HuH-7 (cell line): ENCODE results near the gene TP53I11.

ENCODE experiments used
- DNase-seq: peaks from one replicate; pipeline ENCODE4 v3.0.0; 2011; ENCODE audit warnings: low spot score

The TP53I11 gene

GRCh38 chr11:44978961-44979331 lies 28.3 kb upstream of the TP53I11 start:
- DNase-seq = peak; percentile 47

GRCh38 chr11:44978274-44978960 lies 27.7 kb upstream of the TP53I11 start:
- no peak for DNase-seq

- peak; percentile 36 for DNase-seq
Observed at GRCh38 chr11:44977493-44977984, 26.9 kb upstream of the TP53I11 start.

GRCh38 chr11:44976576-44976975 lies 25.9 kb upstream of the TP53I11 start:
- no peak for DNase-seq

- no peak for DNase-seq
Observed at GRCh38 chr11:44974402-44975000, 23.8 kb upstream of the TP53I11 start.

- DNase-seq = no peak
Observed at GRCh38 chr11:44973632-44974401, 23.1 kb upstream of the TP53I11 start.

DNA sequence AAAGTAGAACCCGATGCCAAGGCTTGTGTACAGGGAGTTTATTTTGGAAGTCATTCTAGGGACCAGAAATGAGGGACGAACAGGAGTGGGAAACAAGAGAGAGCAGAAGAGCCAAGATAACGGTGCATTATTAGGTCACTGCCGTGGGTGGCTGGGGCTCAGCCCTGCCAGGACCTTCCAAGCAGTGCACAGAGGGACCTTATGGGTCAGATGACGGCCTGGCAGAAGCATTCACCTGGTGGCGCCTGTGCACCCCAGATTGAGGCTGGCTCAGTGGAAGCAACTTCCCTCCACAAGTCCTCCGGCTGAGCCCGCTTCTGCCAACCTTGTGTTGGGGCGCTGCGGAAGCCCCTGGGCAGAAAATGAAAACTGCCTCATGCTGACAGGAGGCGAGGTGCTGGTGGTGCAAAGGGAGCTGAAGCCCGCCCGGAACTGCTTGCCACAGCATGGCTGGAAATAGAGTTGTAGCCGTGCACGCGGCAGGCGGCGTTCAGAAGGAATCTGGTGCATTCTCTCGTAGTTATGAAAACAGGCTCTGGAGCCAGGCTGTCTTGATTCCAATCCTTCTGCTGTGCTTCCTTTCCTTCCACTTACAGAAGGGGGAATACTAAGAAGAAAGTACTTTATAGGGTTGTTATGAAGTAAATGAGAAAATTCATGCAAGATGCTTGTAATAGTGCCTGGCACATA lies 22.2 kb upstream of the TP53I11 start:
- no peak for DNase-seq

GRCh38 chr11:44971185-44971584 lies 20.5 kb upstream of the TP53I11 start:
- no peak for DNase-seq

DNA sequence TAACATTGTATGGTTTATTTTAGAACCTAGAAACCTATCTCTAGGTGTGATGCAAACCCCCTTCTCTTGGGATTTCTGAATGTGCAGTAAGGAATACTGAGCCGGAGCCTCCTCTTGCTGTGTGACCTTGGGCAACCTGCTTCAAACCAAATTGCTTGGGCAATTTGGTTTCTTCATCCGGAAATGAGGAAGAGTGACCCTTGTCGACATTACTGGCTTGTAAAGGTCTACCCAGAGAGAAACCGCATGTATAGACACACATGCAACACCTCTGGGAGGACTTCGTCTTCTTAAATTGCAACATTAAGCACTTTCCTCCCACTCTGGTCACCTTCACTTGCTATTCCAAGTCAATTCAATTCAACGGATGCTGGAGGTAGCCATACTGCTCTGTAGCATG lies 19.6 kb upstream of the TP53I11 start:
- no peak for DNase-seq

- DNase-seq = no peak
Observed at GRCh38 chr11:44969651-44970252, 19.1 kb upstream of the TP53I11 start.

DNA sequence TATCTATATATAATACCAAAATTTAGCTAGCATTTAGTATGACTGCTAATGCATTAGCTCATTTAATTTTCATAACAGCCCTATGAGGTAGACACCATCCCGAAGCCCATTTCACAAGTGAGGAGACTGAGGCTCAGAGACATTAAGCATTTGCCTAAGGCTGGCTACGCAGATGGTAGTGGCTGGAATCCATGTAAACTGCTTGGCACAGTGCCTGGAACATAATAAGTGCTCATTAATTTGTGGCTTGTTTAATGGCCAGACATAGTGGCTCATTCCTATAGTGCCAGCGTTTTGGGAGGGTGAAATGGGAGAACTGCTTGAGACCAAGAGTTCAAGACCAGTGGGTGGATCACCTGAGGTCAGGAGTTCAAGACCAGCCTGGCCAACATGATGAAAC lies 17.8 kb upstream of the TP53I11 start:
- no peak for DNase-seq

DNA sequence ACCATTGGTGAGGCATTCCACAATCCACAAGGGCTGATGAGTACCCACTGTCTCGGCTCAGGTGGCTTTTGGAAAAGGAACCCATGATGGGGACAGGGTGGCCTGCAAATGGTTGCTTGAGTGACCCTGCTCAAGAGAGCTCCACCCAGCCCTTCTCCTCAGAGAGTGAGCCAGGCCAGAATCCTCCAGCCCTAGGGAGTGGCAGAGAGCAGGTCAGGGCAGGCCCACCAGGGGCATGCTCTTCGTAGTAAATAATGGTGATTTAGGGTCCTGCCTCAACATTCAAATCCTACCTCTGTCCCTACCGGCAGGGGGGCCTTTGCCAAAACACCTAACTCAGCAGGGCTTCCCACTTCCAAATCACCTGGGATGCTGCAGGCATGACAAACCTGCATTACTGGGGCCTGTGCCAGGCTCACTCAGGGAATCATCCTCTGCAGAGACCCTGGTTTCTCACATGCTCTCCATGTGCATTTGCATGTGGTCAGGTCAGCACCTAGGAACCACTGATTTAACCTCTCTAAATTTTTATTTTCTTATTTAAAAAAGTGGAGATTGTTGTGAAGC lies 17.3 kb upstream of the TP53I11 start:
- DNase-seq = no peak

- no peak for DNase-seq
Observed at GRCh38 chr11:44966694-44967093, 16.0 kb upstream of the TP53I11 start.

DNA sequence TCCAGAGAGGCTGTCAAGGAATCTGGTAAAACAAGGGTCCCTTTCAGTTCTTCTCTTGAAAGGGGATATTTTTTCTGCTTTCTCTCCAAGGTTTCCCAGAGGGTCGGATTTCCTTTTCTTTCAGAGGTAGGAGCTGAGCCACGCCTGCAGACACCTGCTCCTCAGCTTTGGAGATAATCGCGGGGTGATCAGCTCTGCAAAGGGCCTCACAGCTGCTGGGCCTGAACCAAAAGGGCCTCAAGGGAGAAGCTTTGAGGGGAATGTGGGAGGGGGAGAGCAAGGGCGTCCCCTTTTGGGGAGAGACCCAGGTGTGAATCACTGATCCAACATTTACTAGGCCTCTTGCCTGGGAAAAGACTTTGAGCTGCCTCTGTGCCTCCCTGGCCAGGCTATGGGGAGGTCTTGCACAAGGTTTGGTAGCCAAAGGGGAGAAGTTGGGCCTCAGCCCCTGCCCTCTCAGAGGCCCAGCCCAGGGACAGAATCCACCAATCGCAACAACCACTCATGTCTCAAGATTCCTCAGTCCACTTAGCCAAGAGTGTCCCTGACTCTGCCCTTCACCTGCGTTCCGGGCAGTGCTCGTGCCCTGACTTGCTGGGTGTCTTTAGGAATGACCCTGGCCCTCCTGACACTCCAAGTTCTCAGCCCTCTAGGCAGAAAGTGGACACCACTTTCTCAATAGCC lies 14.0 kb upstream of the TP53I11 start:
- no peak for DNase-seq

DNA sequence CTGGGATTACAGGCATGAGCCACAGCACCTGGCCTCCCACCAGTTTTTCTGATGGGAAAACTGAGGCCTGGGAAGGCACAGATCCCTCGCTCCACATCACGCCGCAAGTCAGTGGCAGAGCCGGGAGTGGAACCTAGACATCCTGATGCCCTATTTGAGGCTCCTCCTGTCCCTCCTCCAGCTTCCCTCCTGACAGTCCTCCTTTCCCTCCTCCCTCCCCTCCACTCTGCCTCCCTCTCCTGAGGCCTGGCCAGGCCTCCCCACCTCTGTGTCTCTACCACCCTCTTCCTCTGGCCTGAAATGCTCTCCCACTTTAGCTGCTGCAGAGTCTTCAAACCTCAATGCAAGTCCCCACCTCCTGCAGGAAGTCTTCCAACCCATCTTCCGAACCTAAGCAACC lies 13.3 kb upstream of the TP53I11 start:
- no peak for DNase-seq

DNA sequence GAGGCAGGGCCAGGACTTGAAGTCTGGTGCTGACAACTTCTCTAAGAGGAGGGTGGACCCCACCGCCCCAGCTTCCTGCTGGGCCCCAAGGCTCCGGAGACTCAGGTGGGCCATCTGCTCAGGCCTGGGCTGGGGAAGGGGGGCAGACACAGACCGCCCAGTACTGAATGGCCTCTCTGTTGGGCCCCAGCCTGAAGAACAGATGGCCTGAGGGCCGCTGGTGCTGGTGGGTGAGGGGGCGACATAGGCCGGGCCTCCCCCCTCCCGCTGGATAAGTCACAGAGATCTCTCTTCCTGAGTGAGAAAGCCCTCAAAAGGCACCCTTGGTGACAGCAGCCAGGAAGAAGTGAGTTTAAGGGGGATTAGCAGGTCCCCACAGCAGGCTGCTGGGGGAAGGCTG lies 12.5 kb upstream of the TP53I11 start:
- DNase-seq = no peak

- no peak for DNase-seq
Observed at GRCh38 chr11:44962464-44962863, 11.8 kb upstream of the TP53I11 start.

GRCh38 chr11:44960200-44960845 lies 9.6 kb upstream of the TP53I11 start:
- no peak for DNase-seq

DNA sequence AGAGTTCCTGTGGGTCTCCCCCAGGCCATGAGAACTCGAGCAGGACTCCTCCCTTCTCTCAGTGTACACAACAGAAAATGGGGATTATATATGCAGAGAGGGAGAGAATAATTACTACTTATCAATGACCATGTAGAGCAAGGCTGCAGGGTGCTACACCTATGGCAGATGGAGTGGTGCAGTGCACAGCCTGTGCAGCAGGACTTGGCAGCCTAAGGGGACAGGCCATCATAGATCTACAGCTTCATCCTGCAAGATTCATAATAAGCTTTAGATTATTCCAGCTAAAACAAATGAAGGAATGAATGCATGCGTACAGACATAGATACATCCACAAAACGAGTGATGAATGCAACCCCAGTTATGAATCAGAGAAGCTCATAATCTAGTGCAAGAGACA lies 8.4 kb upstream of the TP53I11 start:
- no peak for DNase-seq

DNA sequence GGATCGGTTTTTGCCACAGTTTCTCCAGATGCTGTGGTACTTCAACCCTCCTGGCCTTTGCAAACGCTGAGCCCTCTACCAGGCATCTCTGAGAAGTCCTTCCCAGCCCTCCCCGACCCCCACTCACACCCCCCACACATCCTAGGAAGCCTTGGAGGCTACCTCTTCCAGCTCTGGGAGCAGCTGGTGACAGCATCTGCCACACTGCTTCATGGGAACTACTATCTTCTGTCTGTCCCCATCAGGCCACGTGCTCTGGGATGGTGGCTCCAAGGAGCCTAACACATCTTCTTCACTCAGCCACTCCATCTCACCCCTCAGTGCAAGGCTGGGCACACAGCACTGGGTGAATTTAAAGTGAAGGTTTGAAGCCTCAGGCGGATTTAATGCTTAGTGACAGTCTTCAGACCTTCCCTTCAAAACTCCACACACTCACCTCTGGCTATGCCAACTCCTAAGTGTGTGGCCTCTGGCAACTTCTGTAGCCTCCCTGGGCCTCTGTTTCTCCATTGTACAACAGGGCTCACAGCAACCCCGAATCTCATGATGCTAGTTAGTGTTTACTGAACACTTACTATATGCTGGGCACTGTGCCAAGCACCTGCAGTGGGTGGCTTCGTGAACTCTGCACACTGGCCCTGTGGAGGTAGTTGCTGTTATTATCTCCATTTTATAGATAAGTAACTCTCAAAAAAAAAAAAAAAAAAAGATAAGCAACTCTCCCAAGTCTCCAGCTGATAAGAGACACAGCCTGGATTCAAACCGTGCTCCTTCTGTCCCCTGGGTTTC lies 7.3 kb upstream of the TP53I11 start:
- no peak for DNase-seq
